Large intestine (tissue), 3 donors: Measurements from ENCODE around the gene MYL5. TPM values are rescaled to one million over a fixed set of nuclear protein-coding genes. Genes with fewer than 3 reads are reported as not detected.
"Not testable (repeated sequence)": the region's sequence is repeated elsewhere in the genome, so short reads cannot be mapped to it uniquely, and the experiment has no call there.

Experiments
- DNase-seq, 2 donors: peaks; one replicate each; pipeline versions ENCODE4 v3.0.0 to v3.0.0-alpha.2; 2013
- H3K27ac ChIP-seq: one replicate; pipeline ENCODE4 v1.5.1; 2013; ENCODE audit warnings: low read length
- H3K27me3 ChIP-seq: 2 replicates; pipeline ENCODE4 v1.6.1; 2013; ENCODE audit warnings: low read length; ENCODE audit not compliant: control insufficient read depth, insufficient read depth
- H3K36me3 ChIP-seq: 2 replicates; pipeline ENCODE4 v1.6.1; 2013; ENCODE audit warnings: low read length; ENCODE audit not compliant: control insufficient read depth, insufficient read depth
- H3K4me1 ChIP-seq: one replicate; pipeline ENCODE4 v1.6.1; 2013; ENCODE audit warnings: low read length; ENCODE audit not compliant: control insufficient read depth, insufficient read depth
- H3K4me3 ChIP-seq: one replicate; pipeline ENCODE4 v1.5.1; 2013; ENCODE audit warnings: low read length
- H3K9me3 ChIP-seq: one replicate; pipeline ENCODE4 v1.6.1; 2013; ENCODE audit warnings: mild to moderate bottlenecking, low read depth, low read length, moderate library complexity; ENCODE audit not compliant: control insufficient read depth
- WGBS: methylation state at CpG from one replicate; pipeline ENCODE4 v1.1.5; 2013; ENCODE audit warnings: low lambda C conversion rate; ENCODE audit not compliant: insufficient coverage; 5-methylcytosine and 5-hydroxymethylcytosine counted together
- polyA plus RNA-seq: library from polyadenylated mRNA; unstranded; fragments of 120-200 nt; gene quantifications from one replicate; pipeline ENCODE4 v1.2.1, GENCODE V29; 2013

The MYL5 gene
- polyA plus RNA-seq, 1 donor: 56.4 TPM

DNA sequence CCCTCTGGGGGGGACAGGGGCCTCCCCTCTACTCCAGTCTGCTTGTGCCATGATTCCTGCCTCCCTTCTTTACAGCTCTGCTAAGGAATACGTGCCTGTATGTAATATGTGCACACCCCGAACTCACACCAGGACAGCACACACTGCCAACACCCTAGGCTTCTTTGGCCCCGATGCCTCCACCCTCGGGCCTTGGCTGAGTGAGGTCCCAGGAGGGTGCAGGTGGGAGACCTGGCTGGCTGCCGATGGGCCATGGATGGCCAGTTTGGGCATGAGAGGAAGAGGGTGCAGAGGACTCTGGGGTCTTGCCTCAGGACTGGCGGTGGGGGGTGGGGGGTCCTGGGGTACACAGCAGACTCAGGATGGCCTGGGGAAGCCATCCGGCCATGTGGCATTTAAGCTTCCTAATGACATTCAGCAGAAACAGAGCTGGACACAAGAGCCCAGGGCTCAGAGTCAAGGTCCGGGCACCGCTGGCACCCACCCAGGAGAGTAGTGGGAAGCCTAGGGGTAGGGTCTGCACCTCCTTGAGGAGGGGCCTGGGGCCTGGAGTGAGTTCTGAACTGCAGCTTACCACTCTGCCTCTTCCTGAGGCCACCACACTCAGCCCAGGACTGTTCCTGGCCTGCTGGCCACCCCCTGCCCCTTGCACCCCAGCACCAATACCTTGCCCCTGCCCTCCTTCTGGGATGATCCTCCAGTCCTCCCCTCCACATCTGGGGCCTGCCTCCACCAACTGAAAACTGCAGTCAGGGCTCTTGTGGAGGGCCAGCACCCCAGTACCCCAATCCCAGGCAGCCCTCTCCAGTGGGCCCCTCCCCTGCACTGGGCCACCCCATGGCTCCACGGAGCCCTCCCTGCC is 29.2 kb downstream of the MYL5 start:
- H3K27me3 ChIP-seq: no peaks in the 10 kb centered on the region
- H3K27ac ChIP-seq: no peak overlapping the region
- H3K4me1 ChIP-seq: peaks cover 17% of the 10 kb centered on the region
- no peak overlapping the region for H3K4me3 ChIP-seq
- WGBS: no CpG with 5 or more reads among the region's 10 CpGs
- peaks cover 4% of the 10 kb centered on the region for H3K36me3 ChIP-seq
- H3K9me3 ChIP-seq: no peaks in the 10 kb centered on the region
- DNase-seq: no peak

DNA sequence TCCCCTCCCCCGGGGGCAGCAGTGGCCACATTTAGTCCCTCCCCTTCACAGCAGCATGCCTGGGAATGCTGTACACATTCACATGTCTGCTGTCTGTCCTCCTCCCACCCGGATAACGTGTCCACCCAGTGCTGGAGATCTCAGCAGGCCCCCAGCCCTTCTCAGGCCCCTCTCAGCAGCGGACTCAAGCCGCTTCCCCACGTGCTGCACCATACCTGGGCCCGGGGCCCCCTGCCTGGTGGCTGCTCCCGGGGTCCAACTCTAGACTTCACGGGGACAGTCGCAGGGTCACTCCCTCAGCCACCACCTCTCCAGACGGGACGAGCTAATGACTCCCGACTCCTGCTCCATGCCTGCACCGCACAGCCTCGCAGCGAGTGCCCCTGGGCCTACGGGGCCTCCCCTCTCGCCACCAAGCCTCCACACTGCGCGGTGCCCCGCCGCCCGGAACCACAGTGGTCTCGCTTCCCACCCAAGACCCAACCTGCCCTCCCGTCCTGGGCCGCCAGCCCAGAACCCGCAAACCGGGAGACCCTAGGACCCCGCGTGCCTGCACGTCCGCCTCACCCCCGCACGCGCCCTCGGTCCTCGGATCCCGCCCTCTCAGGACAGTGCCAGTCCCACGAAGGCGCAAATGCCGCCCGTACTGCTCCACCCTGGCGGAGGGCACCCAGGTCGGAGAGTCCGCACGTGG is 30.0 kb downstream of the MYL5 start:
- Histone ChIP-seq H3K27me3 (no peaks in the 10 kb centered on the region), H3K9me3 (no peaks in the 10 kb centered on the region), H3K36me3 (peaks cover 5% of the 10 kb centered on the region), H3K27ac (no peak overlapping the region), H3K4me1 (peaks cover 17% of the 10 kb centered on the region), H3K4me3 (no peak overlapping the region)
- WGBS: no CpG with 5 or more reads among the region's 46 CpGs
- DNase-seq: no peak

DNA sequence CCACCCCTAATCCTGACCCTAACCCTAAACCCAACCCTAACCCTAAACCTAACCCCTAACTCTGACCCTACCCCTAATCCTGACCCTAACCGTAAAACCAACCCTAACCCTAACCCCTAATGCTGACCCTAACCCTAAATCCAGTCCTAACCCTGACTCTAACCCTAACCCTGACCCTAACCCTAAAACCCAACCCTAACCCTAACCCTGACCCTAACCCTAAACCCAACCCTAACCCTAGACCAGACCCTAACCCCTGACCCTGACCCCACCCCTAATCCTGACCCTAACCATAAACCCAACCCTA is 30.6 kb downstream of the MYL5 start:
- no peaks in the 10 kb centered on the region for H3K9me3 ChIP-seq
- no peaks in the 10 kb centered on the region for H3K27me3 ChIP-seq
- H3K27ac ChIP-seq: no peak overlapping the region
- H3K36me3 ChIP-seq: peaks cover 5% of the 10 kb centered on the region
- peaks cover 17% of the 10 kb centered on the region for H3K4me1 ChIP-seq
- DNase-seq: no peak
- peak overlapping the region; percentile 45 for H3K4me3 ChIP-seq
- no CpG with 5 or more reads among the region's 1 CpG for WGBS

DNA sequence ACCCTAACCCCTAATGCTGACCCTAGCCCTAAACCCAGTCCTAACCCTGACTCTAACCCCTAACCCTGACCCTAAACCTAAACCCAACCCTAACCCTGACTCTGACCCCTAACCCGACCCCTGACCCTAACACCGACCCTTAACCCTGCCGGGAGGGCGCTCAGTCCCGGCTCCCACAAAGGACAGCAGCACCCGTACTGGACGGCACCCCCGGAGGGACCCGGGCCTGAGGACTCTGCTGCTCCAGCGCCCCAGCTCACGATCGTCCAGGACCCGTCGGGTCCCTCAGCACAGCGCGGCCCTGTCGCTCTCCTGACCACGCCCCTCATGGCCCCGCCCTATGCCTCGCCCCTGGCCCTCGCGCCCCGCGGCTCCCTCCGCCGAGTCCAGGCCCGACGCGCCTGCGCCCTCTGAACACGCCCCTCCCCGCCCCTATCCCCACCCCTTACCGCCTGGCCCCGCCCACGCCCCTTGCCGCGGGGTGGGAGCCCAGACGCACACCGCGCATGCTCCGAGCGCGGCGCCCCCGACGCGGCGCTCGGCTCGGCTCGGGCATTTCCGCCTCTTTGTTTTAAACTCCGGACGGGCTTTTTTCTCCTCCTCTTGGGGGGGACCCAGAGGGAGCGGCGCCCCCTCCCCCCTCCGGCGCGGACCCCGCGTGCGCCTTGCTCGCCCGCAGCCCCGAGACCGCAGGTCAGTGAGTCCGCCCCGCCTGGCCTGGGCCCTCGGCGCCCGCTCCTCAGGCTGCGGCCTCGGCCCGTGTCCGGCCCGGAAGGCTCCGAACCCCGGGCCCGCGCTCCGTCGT is 31.1 kb downstream of the MYL5 start, which contains the start of gene PCGF3:
Gene PCGF3 (plus strand): TSS at position 555 of the 805 bp plus-strand sequence. CDS start 27,849 bp downstream, outside the sequence.
- peak; percentile 93 to 94 for DNase-seq
- Histone ChIP-seq H3K27me3 (no peaks in the 10 kb centered on the region), H3K9me3 (no peaks in the 10 kb centered on the region), H3K36me3 (peaks cover 5% of the 10 kb centered on the region), H3K4me3 (peak within 1 kb of the TSS; percentile 92), H3K27ac (no peak within 1 kb of the TSS), H3K4me1 (peaks cover 17% of the 10 kb centered on the region)
- no CpG with 5 or more reads among the region's 82 CpGs for WGBS

GRCh38 chr4:706083-706633 is 31.8 kb downstream of the MYL5 start:
- H3K36me3 ChIP-seq, H3K27me3 ChIP-seq, DNase-seq, H3K27ac ChIP-seq, H3K9me3 ChIP-seq: not testable (repeated sequence)
- peaks cover 17% of the 10 kb centered on the region for H3K4me1 ChIP-seq
- H3K4me3 ChIP-seq: peak overlapping the region; percentile 92
- no CpG with 5 or more reads among the region's 21 CpGs for WGBS

- Histone ChIP-seq H3K27me3 (no peaks in the 10 kb centered on the region), H3K27ac (no peak overlapping the region), H3K4me3 (peak overlapping the region; percentile 92), H3K4me1 (peaks cover 17% of the 10 kb centered on the region), H3K36me3 (peaks cover 9% of the 10 kb centered on the region), H3K9me3 (no peaks in the 10 kb centered on the region)
- WGBS: no CpG with 5 or more reads among the region's 21 CpGs
- DNase-seq: no peak
These were observed 32.7 kb downstream of the MYL5 start for GRCh38 chr4:706834-707598.

- H3K4me3 ChIP-seq: no peak overlapping the region
- WGBS: no CpG with 5 or more reads among the region's 11 CpGs
- H3K9me3 ChIP-seq: no peaks in the 10 kb centered on the region
- H3K27ac ChIP-seq: no peak overlapping the region
- H3K4me1 ChIP-seq: peaks cover 11% of the 10 kb centered on the region
- DNase-seq: no peak
- no peaks in the 10 kb centered on the region for H3K27me3 ChIP-seq
- peaks cover 9% of the 10 kb centered on the region for H3K36me3 ChIP-seq
These were observed 33.7 kb downstream of the MYL5 start for GRCh38 chr4:707929-708630.

GRCh38 chr4:708631-708933 is 34.2 kb downstream of the MYL5 start:
- peaks cover 11% of the 10 kb centered on the region for H3K4me1 ChIP-seq
- H3K9me3 ChIP-seq: no peaks in the 10 kb centered on the region
- H3K27me3 ChIP-seq: no peaks in the 10 kb centered on the region
- no CpG with 5 or more reads among the region's 6 CpGs for WGBS
- peaks cover 9% of the 10 kb centered on the region for H3K36me3 ChIP-seq
- no peak for DNase-seq
- no peak overlapping the region for H3K4me3 ChIP-seq
- H3K27ac ChIP-seq: no peak overlapping the region

GRCh38 chr4:709348-709747 is 35.0 kb downstream of the MYL5 start:
- Histone ChIP-seq H3K4me1 (peaks cover 11% of the 10 kb centered on the region), H3K27ac (no peak overlapping the region), H3K36me3 (peaks cover 14% of the 10 kb centered on the region), H3K27me3 (no peaks in the 10 kb centered on the region), H3K4me3 (no peak overlapping the region), H3K9me3 (no peaks in the 10 kb centered on the region)
- WGBS: 100% methylated on average over 1 of the region's 6 CpGs
- DNase-seq: no peak
